GM21447 (cell line): ENCODE measurements around the gene PDK4.

Experiments
- ATAC-seq: cut with Tn5 transposase; IDR thresholded peaks from one replicate; pipeline ENCODE4 v1.9.1; 2021; ENCODE audit not compliant: unreplicated experiment

PDK4 gene

DNA sequence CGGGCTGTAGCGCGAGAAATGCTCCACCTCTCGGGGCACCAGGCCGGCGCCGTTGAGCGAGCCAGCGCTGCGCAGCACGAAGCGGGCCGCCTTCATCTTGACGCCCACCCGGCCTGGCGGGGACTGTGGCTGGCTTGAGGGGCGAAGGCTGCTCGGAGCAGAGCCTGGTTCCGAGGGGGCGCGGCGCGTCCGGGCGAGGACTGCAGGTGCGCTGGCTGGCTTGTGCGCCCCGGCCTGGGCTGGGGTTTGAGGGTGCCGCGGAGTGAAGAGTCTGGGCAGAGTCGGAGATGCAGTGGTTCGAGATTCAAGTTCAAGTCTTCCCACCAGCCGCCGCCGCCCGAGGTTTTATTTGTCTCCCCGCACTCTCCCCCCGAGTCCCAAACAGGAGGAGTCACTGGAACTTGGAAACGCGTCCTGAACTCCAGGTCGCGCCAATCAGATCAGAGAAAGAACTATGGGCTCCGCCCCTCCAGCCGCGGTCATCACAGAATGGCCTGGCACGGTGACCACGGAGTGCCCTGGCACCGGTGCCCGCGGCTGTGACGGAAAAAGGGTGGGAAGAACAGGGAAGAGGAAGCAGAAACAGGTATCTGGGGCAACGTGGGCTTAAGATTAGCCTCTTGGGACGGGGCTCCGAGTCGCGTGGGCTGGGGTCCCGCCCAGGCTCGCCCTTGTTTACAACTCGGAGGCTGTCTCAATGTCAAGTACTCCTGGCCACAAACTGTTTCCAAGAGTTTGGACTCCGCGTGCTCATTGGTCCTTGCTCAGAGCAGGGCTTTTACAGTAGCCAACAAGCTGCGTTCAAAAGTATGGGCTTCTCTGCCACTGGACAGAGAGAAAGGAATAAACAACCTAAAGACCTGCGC, at the start of gene PDK4:
Gene PDK4 (minus strand): TSS at position 319 of the 866 bp plus-strand sequence. CDS start 223 bp downstream, at position 96.
- ATAC-seq = no peak

GRCh38 chr7:95642173-95642572, 45.9 kb upstream of the PDK4 start:
- no peak for ATAC-seq

DNA sequence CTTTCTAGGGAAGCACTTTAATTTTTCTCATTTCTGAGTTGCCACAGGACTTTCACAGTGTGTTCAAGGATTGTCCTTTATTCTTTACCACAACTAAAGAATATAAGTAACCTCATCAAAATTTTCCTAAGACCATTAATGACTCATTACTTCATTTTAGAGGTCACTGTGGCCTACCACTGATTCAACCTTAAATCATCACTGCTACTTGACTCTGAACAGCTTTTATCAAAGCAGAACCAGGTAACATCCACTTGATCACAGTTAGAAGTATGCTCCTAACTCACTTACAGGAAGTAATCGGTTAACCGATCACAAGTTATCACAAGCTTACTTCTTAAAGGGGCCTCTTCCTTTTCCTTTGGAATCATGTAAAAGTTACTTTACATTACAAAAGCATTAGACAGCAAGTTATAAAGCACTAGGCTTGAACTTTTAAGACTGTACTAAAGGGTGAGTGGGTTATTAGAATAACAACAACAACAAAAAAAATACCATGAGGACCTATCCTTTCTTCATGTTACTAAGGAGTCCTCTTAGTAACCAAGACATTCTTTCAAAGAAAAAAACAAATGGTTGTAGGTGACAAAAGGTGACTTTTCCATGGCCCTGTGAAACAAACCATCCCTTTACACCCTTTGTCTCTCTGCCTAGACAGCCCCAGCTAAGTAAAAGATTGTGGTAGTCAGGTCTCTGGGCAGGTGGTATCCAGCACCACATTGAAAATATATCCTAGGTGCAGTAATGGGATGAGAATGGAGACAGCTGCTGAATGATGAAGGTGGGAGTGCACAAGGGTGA, 40.0 kb upstream of the PDK4 start:
- no peak for ATAC-seq

- no peak for ATAC-seq
These were observed 36.3 kb upstream of the PDK4 start for GRCh38 chr7:95632609-95633008.

DNA sequence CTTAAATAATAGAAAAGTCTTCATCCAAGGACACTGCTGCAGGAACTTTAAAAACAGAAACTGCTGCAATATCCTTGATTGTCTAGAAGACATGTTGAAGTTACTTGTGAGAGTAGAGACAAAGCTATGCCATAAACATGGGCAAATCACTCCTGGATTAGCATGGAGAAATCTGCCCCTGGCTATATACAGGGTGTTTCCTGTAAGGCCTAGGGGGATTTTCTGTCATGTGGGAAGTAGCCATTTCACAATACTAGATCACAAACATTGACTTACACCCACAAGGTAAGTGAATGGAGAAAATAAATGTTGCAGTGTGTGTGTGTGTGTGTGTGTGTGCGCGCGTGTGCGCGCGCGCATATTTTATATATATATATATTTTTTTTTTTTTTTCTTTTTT, 35.2 kb upstream of the PDK4 start:
- ATAC-seq = no peak

- ATAC-seq = no peak
These were observed 34.6 kb upstream of the PDK4 start for GRCh38 chr7:95630702-95631458.

- ATAC-seq = no peak
These were observed 32.6 kb upstream of the PDK4 start for GRCh38 chr7:95628831-95629439.

GRCh38 chr7:95623788-95624187, 27.5 kb upstream of the PDK4 start:
- ATAC-seq = no peak

- ATAC-seq = no peak
These were observed 26.5 kb upstream of the PDK4 start for GRCh38 chr7:95622859-95623258.

GRCh38 chr7:95622001-95622549, 25.8 kb upstream of the PDK4 start:
- ATAC-seq = no peak

GRCh38 chr7:95621404-95621803, 25.1 kb upstream of the PDK4 start:
- ATAC-seq = no peak

DNA sequence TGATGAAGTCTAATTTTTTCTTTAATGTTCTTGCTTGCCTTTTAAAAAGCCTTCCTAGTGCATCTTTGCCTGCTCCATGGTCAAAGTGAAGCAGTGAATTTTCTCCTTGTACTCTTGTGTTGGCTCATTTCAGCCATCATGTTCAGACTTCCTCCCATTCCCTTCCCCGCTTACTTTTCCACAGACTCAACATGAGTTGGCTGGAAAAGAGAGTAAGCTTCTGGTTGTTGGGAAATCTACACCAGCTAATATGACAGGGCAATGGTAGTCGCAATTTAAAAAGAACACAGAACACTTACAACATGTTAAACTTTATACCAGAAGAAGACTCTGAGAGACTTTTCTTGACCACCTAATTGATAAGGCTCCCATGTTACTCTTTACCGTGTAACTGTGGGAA, 24.3 kb upstream of the PDK4 start:
- no peak for ATAC-seq

- ATAC-seq = no peak
These were observed 23.6 kb upstream of the PDK4 start for GRCh38 chr7:95619921-95620320.

GRCh38 chr7:95619517-95619916, 23.2 kb upstream of the PDK4 start:
- ATAC-seq = no peak

- ATAC-seq = no peak
These were observed 18.2 kb upstream of the PDK4 start for GRCh38 chr7:95614442-95614940.

DNA sequence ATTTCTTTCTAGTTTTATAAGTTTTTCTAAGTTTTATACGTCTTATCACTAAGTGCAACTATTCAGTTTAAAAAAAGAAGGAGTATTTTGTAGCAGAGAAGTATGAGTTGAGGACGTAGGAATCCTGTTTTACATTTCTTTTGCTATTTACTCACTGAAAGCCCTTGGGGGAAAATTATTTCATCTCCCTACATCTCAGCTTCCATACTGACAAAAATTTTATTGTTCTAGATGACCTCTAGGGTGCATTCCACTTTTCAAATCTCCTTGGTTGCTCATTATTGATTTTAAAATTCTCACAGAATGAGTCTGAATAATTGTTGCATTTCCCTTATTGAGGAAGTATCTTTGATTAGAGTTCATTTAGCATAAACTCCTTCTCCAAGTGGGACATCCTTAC, 14.9 kb upstream of the PDK4 start:
- ATAC-seq = no peak

DNA sequence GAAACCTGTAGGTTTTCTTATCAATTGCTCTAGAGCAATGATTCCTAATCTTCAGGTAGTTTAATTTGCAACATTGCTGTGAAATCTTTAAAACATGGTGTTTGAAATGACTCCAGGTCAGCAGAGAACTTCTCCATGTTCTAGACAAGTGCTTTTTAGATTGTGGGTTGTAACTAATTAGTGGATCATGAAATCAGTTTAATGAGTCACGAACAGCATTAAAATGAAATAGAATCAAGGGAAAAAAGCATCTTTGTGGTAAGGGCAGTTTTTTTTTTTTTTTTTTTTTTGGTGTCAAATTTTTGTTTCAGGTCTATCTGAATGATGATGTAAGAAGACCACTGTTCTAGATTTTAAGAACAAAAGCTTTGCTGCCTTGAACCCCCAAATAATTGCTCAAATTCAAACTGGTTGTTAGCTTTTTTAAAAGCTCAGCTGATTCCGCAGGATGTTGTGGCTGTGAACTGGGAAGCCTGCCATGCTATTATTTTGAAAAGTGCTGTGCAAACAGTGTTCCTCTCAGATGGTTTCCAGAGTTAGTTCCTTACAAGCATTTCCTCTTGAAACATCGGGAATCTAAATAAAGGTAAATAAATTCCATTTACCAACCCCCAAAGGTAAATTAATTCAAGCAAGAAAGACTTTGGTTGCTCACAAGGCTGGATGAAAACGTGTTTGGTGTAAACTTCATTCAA, 13.1 kb upstream of the PDK4 start:
- ATAC-seq = no peak

GRCh38 chr7:95608359-95609173, 12.2 kb upstream of the PDK4 start:
- peak; percentile 97 for ATAC-seq

GRCh38 chr7:95607561-95607960, 11.2 kb upstream of the PDK4 start:
- ATAC-seq = no peak
